K562 (cell line): ENCODE data around the gene EXOSC9. TPM values are rescaled to one million over a fixed set of nuclear protein-coding genes. Genes with fewer than 3 reads are reported as not detected.

Experiments
- CREB1 ChIP-seq, 2 experiments: sonication (generic) in 1 of 2; formaldehyde crosslinking in 1 of 2; IDR thresholded peaks; 2 replicates each; pipeline versions ENCODE4 v1.6.1 to v1.8.0; 2012 to 2022; ENCODE audit warnings: inconsistent platforms in 1 of 2, mild to moderate bottlenecking in 1 of 2, missing genetic modification reagents in 1 of 2, moderate library complexity in 1 of 2
- GATAD2B ChIP-seq: fragments of 450-650 bp; IDR thresholded peaks from 2 replicates; pipeline ENCODE4 v1.6.1; 2017; ENCODE audit warnings: mild to moderate bottlenecking, borderline replicate concordance
- ZBTB33 ChIP-seq: sonication (generic); formaldehyde crosslinking; IDR thresholded peaks from 2 replicates; pipeline ENCODE4 v1.8.1; 2023; ENCODE audit warnings: mild to moderate bottlenecking, missing genetic modification reagents
- ZFP36 ChIP-seq: fragments of 150-350 bp; IDR thresholded peaks from 2 replicates; pipeline ENCODE4 v1.6.1; 2018; ENCODE audit warnings: low read length, low read depth; ENCODE audit not compliant: partially characterized antibody
- ZHX1 ChIP-seq: fragments of 150-350 bp; conservative IDR thresholded peaks from 2 replicates; pipeline ENCODE4 v1.6.1; 2014; ENCODE audit warnings: low read length
- ZNF318 ChIP-seq, 2 experiments: fragments of 450-650 bp; IDR thresholded peaks; 2 replicates each; pipeline ENCODE4 v1.6.1; 2016; ENCODE audit warnings: mild to moderate bottlenecking in 2 of 2, borderline replicate concordance in 1 of 2, low read depth in 1 of 2, moderate library complexity in 1 of 2
- polyA plus RNA-seq, 8 experiments: library from polyadenylated mRNA; depleted of rRNA in 4 of 8; stranded (reverse) in 5 of 8; unstranded in 3 of 8; fragments of >200 nt; fragmentation: Nextera tagmentation in 2 of 8; fragmentation: Illumina TruSeq in 1 of 8; extraction: Ambion mirVana in 2 of 8; extraction: Trizol in 1 of 8; gene quantifications; 2 replicates each; pipeline versions ENCODE4 v1.2.1 to v1.2.3, GENCODE V29; 2011 to 2014; ENCODE audit warnings: inconsistent platforms in 1 of 8, missing spikeins in 1 of 8
- total RNA-seq, 7 experiments: library from RNA; depleted of rRNA in 6 of 7; stranded (reverse); fragments of >200 nt in 6 of 7; fragmentation: Illumina TruSeq in 2 of 7; extraction: Trizol in 2 of 7; gene quantifications; 2 replicates each; pipeline versions ENCODE4 v1.2.1 to v1.2.3, GENCODE V29; 2011 to 2021; ENCODE audit warnings: low replicate concordance in 1 of 7
- TF ChIP-seq, protein P1 (sequence below), 2 experiments: fragments of 150-350 bp in 1 of 2; IDR thresholded peaks; 2 replicates each; pipeline ENCODE4 v1.6.1; 2012 to 2016; ENCODE audit warnings: low read depth in 2 of 2, low read length in 2 of 2, mild to moderate bottlenecking in 1 of 2, moderate library complexity in 1 of 2

EXOSC9 gene
- total and polyA plus RNA-seq, 9 of the 15 experiments (the other 6 are each of a cell fraction or from before 2014, with no cell fraction given): 64.7 to 166 (median 115) TPM

- TF ChIP-seq ZNF318 (IDR thresholded peaks at IDR 0.05; ENCODE audit: borderline replicate concordance in 1 of 2, low read depth in 1 of 2): no peak
- 0 out of 2 replicates have a peak, but pooled peaks have one; percentile 73 for TF ChIP-seq ZHX1
- peak; percentile 73; the same call in 1 of the 2 replicates for TF ChIP-seq GATAD2B
- TF ChIP-seq, protein P1, sequence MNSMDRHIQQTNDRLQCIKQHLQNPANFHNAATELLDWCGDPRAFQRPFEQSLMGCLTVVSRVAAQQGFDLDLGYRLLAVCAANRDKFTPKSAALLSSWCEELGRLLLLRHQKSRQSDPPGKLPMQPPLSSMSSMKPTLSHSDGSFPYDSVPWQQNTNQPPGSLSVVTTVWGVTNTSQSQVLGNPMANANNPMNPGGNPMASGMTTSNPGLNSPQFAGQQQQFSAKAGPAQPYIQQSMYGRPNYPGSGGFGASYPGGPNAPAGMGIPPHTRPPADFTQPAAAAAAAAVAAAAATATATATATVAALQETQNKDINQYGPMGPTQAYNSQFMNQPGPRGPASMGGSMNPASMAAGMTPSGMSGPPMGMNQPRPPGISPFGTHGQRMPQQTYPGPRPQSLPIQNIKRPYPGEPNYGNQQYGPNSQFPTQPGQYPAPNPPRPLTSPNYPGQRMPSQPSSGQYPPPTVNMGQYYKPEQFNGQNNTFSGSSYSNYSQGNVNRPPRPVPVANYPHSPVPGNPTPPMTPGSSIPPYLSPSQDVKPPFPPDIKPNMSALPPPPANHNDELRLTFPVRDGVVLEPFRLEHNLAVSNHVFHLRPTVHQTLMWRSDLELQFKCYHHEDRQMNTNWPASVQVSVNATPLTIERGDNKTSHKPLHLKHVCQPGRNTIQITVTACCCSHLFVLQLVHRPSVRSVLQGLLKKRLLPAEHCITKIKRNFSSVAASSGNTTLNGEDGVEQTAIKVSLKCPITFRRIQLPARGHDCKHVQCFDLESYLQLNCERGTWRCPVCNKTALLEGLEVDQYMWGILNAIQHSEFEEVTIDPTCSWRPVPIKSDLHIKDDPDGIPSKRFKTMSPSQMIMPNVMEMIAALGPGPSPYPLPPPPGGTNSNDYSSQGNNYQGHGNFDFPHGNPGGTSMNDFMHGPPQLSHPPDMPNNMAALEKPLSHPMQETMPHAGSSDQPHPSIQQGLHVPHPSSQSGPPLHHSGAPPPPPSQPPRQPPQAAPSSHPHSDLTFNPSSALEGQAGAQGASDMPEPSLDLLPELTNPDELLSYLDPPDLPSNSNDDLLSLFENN (IDR thresholded peaks at IDR 0.05; ENCODE audit: low read depth in 2 of 2, low read length in 2 of 2): peak in 1 of 2 experiments; percentile 37; a peak in 1 of 4 replicates
- TF ChIP-seq ZBTB33: peak; percentile 59; the same call in 1 of the 2 replicates
- TF ChIP-seq CREB1 (IDR thresholded peaks at IDR 0.05): peak; percentile 98
- peak; percentile 99 for TF ChIP-seq CREB1 (CRISPR knock-in tag; IDR thresholded peaks at IDR 0.05)
- no peak for TF ChIP-seq ZFP36
Measured at GRCh38 chr4:121823505-121824170, 22.5 kb downstream of the EXOSC9 start, which contains the start of gene CCNA2 (continued).
